OCI-LY7 (cell line): Measurements from ENCODE around the gene RNF183.

Experiments
- EZH2phosphoT487 ChIP-seq: fragments of 200-600 bp; sonication (generic); IDR thresholded peaks from 2 replicates; pipeline ENCODE4 v1.6.1; 2018; ENCODE audit warnings: low read depth, borderline replicate concordance, mild to moderate bottlenecking, mixed run types, antibody characterized with exemption, low read length, moderate library complexity, mixed read lengths
- TF ChIP-seq, protein P1 (sequence below): fragments of 200-600 bp; sonication (generic); conservative IDR thresholded peaks from 2 replicates; pipeline ENCODE4 v1.5.1; 2014; ENCODE audit warnings: mild to moderate bottlenecking, antibody characterized with exemption, low read length, moderate library complexity, mixed read lengths

DNA sequence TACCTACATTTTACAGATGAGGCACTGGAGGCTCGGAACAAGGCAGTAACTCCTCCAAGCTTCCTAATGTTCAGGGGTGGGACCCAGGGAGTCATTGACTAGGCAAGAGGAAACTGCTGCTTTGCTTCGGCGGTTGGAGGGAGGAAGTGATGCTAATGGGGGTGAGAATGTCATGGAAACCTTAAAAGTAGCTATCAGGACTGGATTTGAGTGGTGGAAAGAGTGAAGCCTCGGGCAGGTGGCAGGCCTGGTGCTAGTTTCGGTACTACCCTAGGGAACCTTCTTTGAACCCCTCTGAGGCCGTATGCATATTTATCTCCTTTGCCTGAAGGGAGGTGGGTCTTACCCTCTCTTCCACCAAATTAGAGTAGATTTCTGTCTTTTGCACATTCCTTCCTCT lies 47.8 kb upstream of the RNF183 start:
- TF ChIP-seq, protein P1, sequence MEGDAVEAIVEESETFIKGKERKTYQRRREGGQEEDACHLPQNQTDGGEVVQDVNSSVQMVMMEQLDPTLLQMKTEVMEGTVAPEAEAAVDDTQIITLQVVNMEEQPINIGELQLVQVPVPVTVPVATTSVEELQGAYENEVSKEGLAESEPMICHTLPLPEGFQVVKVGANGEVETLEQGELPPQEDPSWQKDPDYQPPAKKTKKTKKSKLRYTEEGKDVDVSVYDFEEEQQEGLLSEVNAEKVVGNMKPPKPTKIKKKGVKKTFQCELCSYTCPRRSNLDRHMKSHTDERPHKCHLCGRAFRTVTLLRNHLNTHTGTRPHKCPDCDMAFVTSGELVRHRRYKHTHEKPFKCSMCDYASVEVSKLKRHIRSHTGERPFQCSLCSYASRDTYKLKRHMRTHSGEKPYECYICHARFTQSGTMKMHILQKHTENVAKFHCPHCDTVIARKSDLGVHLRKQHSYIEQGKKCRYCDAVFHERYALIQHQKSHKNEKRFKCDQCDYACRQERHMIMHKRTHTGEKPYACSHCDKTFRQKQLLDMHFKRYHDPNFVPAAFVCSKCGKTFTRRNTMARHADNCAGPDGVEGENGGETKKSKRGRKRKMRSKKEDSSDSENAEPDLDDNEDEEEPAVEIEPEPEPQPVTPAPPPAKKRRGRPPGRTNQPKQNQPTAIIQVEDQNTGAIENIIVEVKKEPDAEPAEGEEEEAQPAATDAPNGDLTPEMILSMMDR: no peak
- no peak for TF ChIP-seq EZH2phosphoT487
